ENCODE measurements around the gene GNG7.
A peak's percentile ranks its signal among the peaks of the same experiment; 100 is the strongest.

DNA sequence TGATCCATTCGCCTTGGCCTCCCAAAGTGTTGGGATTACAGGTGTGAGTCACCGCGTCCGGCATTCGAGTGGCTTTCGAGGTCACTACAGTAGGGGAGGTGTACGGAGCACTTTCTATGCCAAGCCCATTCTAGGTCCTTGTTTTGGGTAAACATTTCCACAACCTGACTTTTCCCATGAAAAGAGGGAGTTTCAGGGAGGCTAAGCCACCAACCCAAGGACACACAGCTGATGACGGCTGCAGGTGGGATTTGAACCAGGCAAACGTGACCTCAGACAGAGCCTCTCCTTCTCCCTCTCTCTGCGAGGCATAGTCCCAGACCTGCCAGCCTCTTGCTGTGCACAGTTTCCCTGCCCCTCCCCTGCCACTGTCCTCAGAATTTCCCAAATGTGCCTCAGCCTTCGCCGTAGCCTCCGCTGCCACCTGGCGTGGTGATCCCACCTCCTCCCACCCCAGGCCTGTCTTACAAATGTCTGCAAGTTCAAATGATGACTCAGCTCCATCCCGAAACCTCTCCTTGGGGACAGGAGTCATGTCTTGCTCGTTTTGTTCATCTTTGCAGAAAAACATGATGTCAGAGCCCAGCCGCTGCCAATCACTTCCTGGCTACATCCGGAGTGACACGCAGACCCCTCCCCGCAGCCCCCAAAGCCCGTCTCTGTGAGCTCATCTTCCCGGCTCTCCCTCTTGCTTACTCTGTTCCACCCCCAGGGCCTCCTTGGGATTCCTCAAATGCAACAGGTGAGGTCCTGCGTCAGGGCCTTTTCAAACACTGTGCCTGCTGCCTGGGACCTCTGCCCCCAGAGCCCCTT is 233.2 kb downstream of the GNG7 start:
- TF ChIP-seq FOXK2 (IDR thresholded peaks at IDR 0.05) (no peak), HDGF (IDR thresholded peaks at IDR 0.05; ENCODE audit: borderline replicate concordance) (no peak), FOXM1 (IDR thresholded peaks at IDR 0.05; ENCODE audit: borderline replicate concordance) (no peak), ELF4 (IDR thresholded peaks at IDR 0.05) (no peak)
- TF ChIP-seq, protein P1, sequence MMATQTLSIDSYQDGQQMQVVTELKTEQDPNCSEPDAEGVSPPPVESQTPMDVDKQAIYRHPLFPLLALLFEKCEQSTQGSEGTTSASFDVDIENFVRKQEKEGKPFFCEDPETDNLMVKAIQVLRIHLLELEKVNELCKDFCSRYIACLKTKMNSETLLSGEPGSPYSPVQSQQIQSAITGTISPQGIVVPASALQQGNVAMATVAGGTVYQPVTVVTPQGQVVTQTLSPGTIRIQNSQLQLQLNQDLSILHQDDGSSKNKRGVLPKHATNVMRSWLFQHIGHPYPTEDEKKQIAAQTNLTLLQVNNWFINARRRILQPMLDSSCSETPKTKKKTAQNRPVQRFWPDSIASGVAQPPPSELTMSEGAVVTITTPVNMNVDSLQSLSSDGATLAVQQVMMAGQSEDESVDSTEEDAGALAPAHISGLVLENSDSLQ (IDR thresholded peaks at IDR 0.05): peak; percentile 78
